GM18909 (cell line): ENCODE data around the gene HYAL1.
"Not testable (repeated sequence)": the region's sequence is repeated elsewhere in the genome, so short reads cannot be mapped to it uniquely, and the experiment has no call there.

ENCODE experiments used
- ATAC-seq: cut with Tn5 transposase; IDR thresholded peaks from one replicate; pipeline ENCODE4 v1.9.1; 2021; ENCODE audit warnings: mild to moderate bottlenecking; ENCODE audit not compliant: unreplicated experiment, poor library complexity

The HYAL1 gene

GRCh38 chr3:50296721-50297383, 6.5 kb downstream of the HYAL1 start:
- ATAC-seq: no peak

- ATAC-seq: no peak
Observed at GRCh38 chr3:50295553-50296431, 7.6 kb downstream of the HYAL1 start.

GRCh38 chr3:50294492-50295403, 8.6 kb downstream of the HYAL1 start:
- ATAC-seq: no peak

GRCh38 chr3:50294089-50294488, 9.3 kb downstream of the HYAL1 start:
- no peak for ATAC-seq

- no peak for ATAC-seq
Observed at GRCh38 chr3:50293079-50293801, 10.1 kb downstream of the HYAL1 start.

GRCh38 chr3:50292159-50293078, 11.0 kb downstream of the HYAL1 start, which contains the start of gene IFRD2:
IFRD2 (minus strand) TSS chr3:50292429; CDS start chr3:50292274, 155 bp downstream.
- peak; percentile 95 for ATAC-seq

GRCh38 chr3:50290161-50290641, 13.2 kb downstream of the HYAL1 start:
- ATAC-seq: no peak

GRCh38 chr3:50289130-50289529, 14.2 kb downstream of the HYAL1 start:
- ATAC-seq: no peak

GRCh38 chr3:50288387-50289007, 14.9 kb downstream of the HYAL1 start:
- ATAC-seq: no peak

- ATAC-seq: no peak
Observed at GRCh38 chr3:50287262-50287661, 16.1 kb downstream of the HYAL1 start.

- ATAC-seq: no peak
Observed at GRCh38 chr3:50286322-50287227, 16.8 kb downstream of the HYAL1 start.

- ATAC-seq: not testable (repeated sequence)
Observed at GRCh38 chr3:50284121-50284520, 19.3 kb downstream of the HYAL1 start.

GRCh38 chr3:50279255-50280016, 23.9 kb downstream of the HYAL1 start:
- no peak for ATAC-seq

GRCh38 chr3:50278880-50279224, 24.5 kb downstream of the HYAL1 start, which contains the start of gene LSMEM2:
LSMEM2 (plus strand) TSS chr3:50279087; CDS start chr3:50279114, 27 bp downstream.
- ATAC-seq: no peak

GRCh38 chr3:50278123-50278879, 25.1 kb downstream of the HYAL1 start:
- no peak for ATAC-seq

GRCh38 chr3:50276762-50277101, 26.6 kb downstream of the HYAL1 start:
- no peak for ATAC-seq
